ENCODE results near the gene GPR141.

DNA sequence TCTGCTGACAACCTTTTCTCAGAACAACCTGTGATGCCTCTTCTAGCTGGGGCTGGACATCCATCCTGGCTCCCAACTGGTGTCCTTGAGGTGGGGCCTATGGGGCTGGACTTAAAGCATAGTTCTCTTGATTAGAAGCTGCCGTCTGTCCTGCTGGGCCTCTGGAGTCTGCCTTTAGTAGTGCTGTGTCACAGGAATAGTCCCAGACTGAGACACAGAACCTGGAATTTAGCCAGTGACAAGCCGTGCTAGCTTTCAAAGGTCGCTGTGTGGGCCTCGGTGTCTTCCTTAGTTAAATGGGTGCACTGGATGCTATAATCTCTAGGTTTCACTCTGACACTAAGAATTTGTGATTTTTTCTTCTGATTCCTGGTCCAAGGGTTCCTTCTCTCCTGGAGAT lies 41.2 kb downstream of the GPR141 start:
- TF ChIP-seq ZFP30 (CRISPR knock-in tag; IDR thresholded peaks at IDR 0.05): no peak
- TF ChIP-seq, protein P1, sequence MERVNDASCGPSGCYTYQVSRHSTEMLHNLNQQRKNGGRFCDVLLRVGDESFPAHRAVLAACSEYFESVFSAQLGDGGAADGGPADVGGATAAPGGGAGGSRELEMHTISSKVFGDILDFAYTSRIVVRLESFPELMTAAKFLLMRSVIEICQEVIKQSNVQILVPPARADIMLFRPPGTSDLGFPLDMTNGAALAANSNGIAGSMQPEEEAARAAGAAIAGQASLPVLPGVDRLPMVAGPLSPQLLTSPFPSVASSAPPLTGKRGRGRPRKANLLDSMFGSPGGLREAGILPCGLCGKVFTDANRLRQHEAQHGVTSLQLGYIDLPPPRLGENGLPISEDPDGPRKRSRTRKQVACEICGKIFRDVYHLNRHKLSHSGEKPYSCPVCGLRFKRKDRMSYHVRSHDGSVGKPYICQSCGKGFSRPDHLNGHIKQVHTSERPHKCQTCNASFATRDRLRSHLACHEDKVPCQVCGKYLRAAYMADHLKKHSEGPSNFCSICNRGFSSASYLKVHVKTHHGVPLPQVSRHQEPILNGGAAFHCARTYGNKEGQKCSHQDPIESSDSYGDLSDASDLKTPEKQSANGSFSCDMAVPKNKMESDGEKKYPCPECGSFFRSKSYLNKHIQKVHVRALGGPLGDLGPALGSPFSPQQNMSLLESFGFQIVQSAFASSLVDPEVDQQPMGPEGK (CRISPR knock-in tag; IDR thresholded peaks at IDR 0.05; ENCODE audit: borderline replicate concordance): no peak
- TF ChIP-seq, protein P2, sequence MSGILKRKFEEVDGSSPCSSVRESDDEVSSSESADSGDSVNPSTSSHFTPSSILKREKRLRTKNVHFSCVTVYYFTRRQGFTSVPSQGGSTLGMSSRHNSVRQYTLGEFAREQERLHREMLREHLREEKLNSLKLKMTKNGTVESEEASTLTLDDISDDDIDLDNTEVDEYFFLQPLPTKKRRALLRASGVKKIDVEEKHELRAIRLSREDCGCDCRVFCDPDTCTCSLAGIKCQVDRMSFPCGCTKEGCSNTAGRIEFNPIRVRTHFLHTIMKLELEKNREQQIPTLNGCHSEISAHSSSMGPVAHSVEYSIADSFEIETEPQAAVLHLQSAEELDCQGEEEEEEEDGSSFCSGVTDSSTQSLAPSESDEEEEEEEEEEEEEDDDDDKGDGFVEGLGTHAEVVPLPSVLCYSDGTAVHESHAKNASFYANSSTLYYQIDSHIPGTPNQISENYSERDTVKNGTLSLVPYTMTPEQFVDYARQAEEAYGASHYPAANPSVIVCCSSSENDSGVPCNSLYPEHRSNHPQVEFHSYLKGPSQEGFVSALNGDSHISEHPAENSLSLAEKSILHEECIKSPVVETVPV (CRISPR knock-in tag; IDR thresholded peaks at IDR 0.05): no peak
- no peak for TF ChIP-seq RARB (CRISPR knock-in tag; IDR thresholded peaks at IDR 0.05)
- TF ChIP-seq ISL1 (CRISPR knock-in tag; IDR thresholded peaks at IDR 0.05): no peak
- TF ChIP-seq, protein P3, sequence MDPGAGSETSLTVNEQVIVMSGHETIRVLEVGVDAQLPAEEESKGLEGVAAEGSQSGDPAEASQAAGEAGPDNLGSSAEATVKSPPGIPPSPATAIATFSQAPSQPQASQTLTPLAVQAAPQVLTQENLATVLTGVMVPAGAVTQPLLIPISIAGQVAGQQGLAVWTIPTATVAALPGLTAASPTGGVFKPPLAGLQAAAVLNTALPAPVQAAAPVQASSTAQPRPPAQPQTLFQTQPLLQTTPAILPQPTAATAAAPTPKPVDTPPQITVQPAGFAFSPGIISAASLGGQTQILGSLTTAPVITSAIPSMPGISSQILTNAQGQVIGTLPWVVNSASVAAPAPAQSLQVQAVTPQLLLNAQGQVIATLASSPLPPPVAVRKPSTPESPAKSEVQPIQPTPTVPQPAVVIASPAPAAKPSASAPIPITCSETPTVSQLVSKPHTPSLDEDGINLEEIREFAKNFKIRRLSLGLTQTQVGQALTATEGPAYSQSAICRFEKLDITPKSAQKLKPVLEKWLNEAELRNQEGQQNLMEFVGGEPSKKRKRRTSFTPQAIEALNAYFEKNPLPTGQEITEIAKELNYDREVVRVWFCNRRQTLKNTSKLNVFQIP (CRISPR knock-in tag; IDR thresholded peaks at IDR 0.05; ENCODE audit: borderline replicate concordance, low read depth): no peak
- no peak for TF ChIP-seq ZNF70 (CRISPR knock-in tag; IDR thresholded peaks at IDR 0.05)
